Testis (tissue), 3 donors: ENCODE results near the gene FGF12. TPM values are rescaled to one million over a fixed set of nuclear protein-coding genes. Genes with fewer than 3 reads are reported as not detected.

Source experiments
- DNase-seq: peaks from one replicate; pipeline ENCODE4 v3.0.0-alpha.2; 2019
- H3K27ac ChIP-seq, 2 donors: fragments of 200-600 bp; sonication (generic); one replicate each; pipeline ENCODE4 v1.5.1; 2019
- H3K27me3 ChIP-seq: fragments of 200-600 bp; sonication (generic); one replicate; pipeline ENCODE4 v1.5.1; 2019
- H3K36me3 ChIP-seq: fragments of 200-600 bp; sonication (generic); one replicate; pipeline ENCODE4 v1.5.1; 2017; ENCODE audit warnings: low read depth; ENCODE audit errors: missing control alignments
- H3K4me1 ChIP-seq: fragments of 200-600 bp; sonication (generic); one replicate; pipeline ENCODE4 v1.5.1; 2019
- H3K4me3 ChIP-seq, 2 donors: fragments of 200-600 bp; sonication (generic); one replicate each; pipeline ENCODE4 v1.5.1; 2017 to 2019
- H3K9me3 ChIP-seq: fragments of 200-600 bp; sonication (generic); one replicate; pipeline ENCODE4 v1.5.1; 2017
- CTCF ChIP-seq, 3 experiments: fragments of 450-650 bp in 2 of 3; fragments of 200-600 bp in 1 of 3; sonication (generic) in 1 of 3; IDR thresholded peaks; one replicate each; pipeline ENCODE4 v1.5.1; 2016 to 2019; ENCODE audit warnings: antibody characterized with exemption in 3 of 3, mild to moderate bottlenecking in 2 of 3, moderate library complexity in 1 of 3
- POLR2A ChIP-seq: fragments of 450-650 bp; IDR thresholded peaks from one replicate; pipeline ENCODE4 v1.6.1; 2017; ENCODE audit warnings: antibody characterized with exemption, mild to moderate bottlenecking, moderate library complexity
- WGBS, 2 donors: methylation state at CpG; one replicate each; pipeline ENCODE4 v1.1.5; 2018; 5-methylcytosine and 5-hydroxymethylcytosine counted together
- intact Hi-C: fragments of 100-400 bp; cut with DNase I; formaldehyde crosslinking; loops from one replicate; pipeline ENCODE4 v1.15.1; 2023; ENCODE audit warnings: low total_unique reads
- polyA plus RNA-seq: library from polyadenylated mRNA; stranded (reverse); fragments of 350-450 nt; fragmentation: Illumina TruSeq; extraction: RNeasy Lipid Tissue Mini Kit (QIAGEN cat#74804); gene quantifications from one replicate; pipeline ENCODE4 v1.2.3, GENCODE V29; 2014; ENCODE audit warnings: low read depth, low replicate concordance; ENCODE audit not compliant: insufficient read depth
- total RNA-seq, 2 donors: library from RNA; depleted of rRNA; stranded (reverse); fragments of >200 nt; gene quantifications; one replicate each; pipeline ENCODE4 v1.2.3, GENCODE V29; 2016

The FGF12 gene
- total and polyA plus RNA-seq, 3 donors from 2014 or later: 2.3 to 3.3 (median 3.0) TPM

GRCh38 chr3:192174283-192174682, 553.1 kb downstream of the FGF12 start:
- Histone ChIP-seq H3K27me3 (no peaks in the 10 kb centered on the region), H3K27ac (no peak overlapping the region), H3K9me3 (no peaks in the 10 kb centered on the region), H3K4me3 (no peak overlapping the region), H3K4me1 (no peaks in the 10 kb centered on the region), H3K36me3 (no peaks in the 10 kb centered on the region)
- DNase-seq: no peak
- TF ChIP-seq CTCF (IDR thresholded peaks at IDR 0.05) (no peak), POLR2A (no peak)
- WGBS, 2 donors: 85 to 92% methylated on average over 4 of the region's 4 CpGs
- intact Hi-C loops: no loop called here

- 42 to 91% methylated on average over 1 of the region's 1 CpG for WGBS, 2 donors
- H3K4me1 ChIP-seq: no peaks in the 10 kb centered on the region
- DNase-seq: no peak
- H3K27ac ChIP-seq: no peak overlapping the region
- intact Hi-C loops: no loop called here
- H3K4me3 ChIP-seq: no peak overlapping the region
- H3K36me3 ChIP-seq: no peaks in the 10 kb centered on the region
- H3K27me3 ChIP-seq: no peaks in the 10 kb centered on the region
- H3K9me3 ChIP-seq: no peaks in the 10 kb centered on the region
- TF ChIP-seq CTCF (IDR thresholded peaks at IDR 0.05) (no peak), POLR2A (no peak)
Measured at GRCh38 chr3:192171213-192171612, 556.1 kb downstream of the FGF12 start.

- no peak for TF ChIP-seq POLR2A
- TF ChIP-seq CTCF (IDR thresholded peaks at IDR 0.05): no peak
- Histone ChIP-seq H3K9me3 (no peaks in the 10 kb centered on the region), H3K27ac (no peak overlapping the region), H3K4me3 (no peak overlapping the region), H3K4me1 (no peaks in the 10 kb centered on the region), H3K36me3 (no peaks in the 10 kb centered on the region), H3K27me3 (no peaks in the 10 kb centered on the region)
- WGBS, 2 donors: 64 to 73% methylated on average over 3 of the region's 3 CpGs
- intact Hi-C loops: no loop called here
- no peak for DNase-seq
Measured at GRCh38 chr3:192170659-192171058, 556.7 kb downstream of the FGF12 start.

GRCh38 chr3:192170031-192170430, 557.3 kb downstream of the FGF12 start:
- Histone ChIP-seq H3K27ac (peak overlapping the region in 1 of 2 donors; percentile 28), H3K27me3 (no peaks in the 10 kb centered on the region), H3K4me3 (no peak overlapping the region), H3K4me1 (no peaks in the 10 kb centered on the region), H3K9me3 (no peaks in the 10 kb centered on the region), H3K36me3 (no peaks in the 10 kb centered on the region)
- no peak for TF ChIP-seq CTCF (IDR thresholded peaks at IDR 0.05)
- TF ChIP-seq POLR2A: no peak
- intact Hi-C loops: no loop called here
- no peak for DNase-seq
- WGBS, 2 donors: 76 to 86% methylated on average over 6 of the region's 6 CpGs

- DNase-seq: no peak
- no peak for TF ChIP-seq POLR2A
- TF ChIP-seq CTCF (IDR thresholded peaks at IDR 0.05): no peak
- 66 to 84% methylated on average over 4 of the region's 4 CpGs for WGBS, 2 donors
- H3K4me3 ChIP-seq: no peak overlapping the region
- no peaks in the 10 kb centered on the region for H3K4me1 ChIP-seq
- intact Hi-C loops: no loop called here
- no peaks in the 10 kb centered on the region for H3K9me3 ChIP-seq
- no peaks in the 10 kb centered on the region for H3K36me3 ChIP-seq
- peak overlapping the region in 1 of 2 donors; percentile 28 for H3K27ac ChIP-seq
- no peaks in the 10 kb centered on the region for H3K27me3 ChIP-seq
Measured at GRCh38 chr3:192169332-192169915, 557.9 kb downstream of the FGF12 start.
